NCI-H2107 treated with DMSO at 0.1 percent for 48 hours (cell line): Measurements from ENCODE around the gene NPAS4.
"Not testable (repeated sequence)": the region's sequence is repeated elsewhere in the genome, so short reads cannot be mapped to it uniquely, and the experiment has no call there.

Source experiments
- DNase-seq: peaks from one replicate; lab custom pipeline; 2025; ENCODE audit not compliant: unreplicated experiment; lab: John Stamatoyannopoulos, UW

NPAS4 gene

DNA sequence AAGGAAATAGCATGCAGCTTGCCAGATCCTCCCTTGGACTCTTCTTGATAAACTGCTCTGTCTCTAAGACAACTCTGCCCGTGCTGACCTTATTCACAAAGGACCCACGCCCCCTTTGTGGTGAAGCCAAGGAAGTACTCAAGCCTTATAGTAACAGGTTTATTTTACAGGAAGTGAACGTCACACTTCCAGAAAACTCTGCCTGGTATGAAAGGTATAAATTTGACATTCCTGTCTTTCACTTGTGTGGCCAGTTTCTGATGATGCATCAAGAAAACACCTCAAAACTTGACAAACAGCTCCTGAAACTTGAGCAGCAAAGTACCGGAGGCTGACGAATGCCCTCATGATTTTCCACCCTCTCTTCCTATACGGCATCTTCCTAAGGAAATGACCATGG, 33.4 kb downstream of the NPAS4 start:
- no peak for DNase-seq

DNA sequence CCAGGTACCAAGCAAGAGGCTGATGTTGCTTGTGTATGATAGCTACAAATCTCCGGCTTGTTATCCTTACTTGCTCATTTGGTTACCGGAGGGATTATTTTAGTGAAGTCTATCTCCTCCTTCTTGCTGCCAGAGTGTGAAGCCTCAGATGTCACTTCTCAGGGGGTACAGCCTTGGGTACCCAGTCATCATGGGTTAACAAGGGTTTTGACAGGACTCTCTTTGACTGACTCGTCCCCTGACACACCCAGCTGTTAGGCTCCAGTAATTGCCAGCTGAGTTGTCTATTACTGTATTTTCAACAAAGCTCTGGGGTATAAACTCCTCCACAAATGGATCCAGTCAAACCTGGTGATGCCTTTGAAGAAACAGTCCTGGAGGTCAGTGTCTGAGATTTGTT, 34.0 kb downstream of the NPAS4 start:
- no peak for DNase-seq

DNA sequence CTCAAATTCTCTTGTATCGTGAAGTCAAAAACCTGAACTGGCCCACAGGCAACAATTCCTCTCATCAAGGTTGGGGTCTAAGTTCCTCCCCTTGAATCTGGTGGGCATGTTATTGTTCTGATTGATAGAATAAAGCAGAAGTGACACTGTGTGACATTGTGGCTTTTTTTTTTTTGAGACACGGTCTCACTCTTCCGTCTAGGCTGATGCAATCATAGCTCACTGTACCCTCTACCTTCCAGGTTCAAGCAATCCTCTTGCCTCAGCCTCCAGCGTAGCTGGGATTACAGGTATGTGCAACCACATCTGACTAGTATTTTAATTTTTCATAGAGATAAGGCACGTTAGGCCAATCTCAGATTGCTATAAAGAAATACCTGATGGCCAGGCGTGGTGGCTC, 37.0 kb downstream of the NPAS4 start:
- no peak for DNase-seq

DNA sequence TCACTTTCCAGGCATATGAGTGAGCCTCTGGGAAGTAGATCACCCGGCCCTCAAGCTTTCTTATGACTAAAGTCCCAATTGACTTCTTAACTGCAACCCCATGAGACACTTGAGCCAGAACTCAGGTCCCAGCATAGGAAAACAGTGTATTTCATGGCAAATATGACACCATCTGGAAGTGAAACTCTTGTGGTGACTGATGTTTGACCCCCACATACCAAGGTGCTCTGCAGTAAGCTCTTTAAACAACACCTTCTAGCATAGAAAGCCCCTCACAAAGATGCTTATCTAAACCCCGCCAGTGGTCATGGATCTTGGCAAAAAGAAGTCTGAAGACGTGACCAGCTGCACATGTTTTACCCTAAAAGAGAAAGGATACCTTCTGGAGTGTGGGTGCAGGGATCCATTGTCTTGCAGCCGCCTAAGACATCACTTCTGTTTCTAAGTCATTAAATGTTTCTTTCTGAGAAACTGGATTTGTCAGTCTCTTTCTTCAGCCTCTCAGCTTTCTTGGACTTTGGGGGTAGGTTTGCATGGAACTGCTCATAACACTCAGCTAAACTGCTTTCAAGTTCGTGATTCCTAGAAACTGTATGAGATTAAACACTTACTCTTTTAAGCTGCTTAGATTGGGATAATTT, 38.4 kb downstream of the NPAS4 start:
- DNase-seq = no peak

DNA sequence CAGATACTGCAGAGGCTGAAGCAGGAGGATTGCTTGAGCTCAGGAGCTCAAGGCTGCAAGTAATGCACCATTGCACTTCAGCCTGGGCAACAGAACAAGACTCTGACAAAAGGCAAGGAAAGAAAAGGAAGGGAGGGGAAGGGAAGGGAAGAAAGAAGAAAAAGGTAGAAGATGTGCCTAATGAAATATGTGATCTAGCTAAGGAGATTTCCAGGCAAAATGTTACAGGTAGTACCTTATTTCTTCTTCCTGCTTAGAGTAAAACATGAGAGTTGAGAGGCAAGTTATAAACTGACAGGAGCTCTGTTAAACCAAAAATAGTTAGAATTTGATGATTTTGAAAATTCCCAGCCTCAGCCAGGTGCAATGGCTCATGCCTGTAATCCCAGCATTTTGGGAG, 41.2 kb downstream of the NPAS4 start:
- DNase-seq = no peak

DNA sequence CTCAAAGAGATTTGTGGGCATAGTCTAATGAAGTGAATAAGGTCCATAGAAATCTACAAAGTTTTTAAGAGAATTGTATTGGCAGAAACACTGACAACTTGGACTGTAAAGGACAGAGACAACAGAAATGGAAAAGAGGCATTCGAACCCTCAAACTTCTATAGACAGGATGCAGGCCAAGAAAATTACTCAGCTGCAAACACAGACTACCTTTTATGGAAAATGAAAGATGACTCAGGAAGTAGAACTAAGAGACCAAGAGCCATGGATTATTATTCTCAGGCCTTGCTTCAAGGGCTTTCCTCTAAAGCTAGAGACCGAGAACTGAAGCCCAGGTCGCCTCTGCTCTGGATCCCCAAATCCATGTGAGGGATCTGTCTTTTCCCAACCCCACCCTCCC, 42.1 kb downstream of the NPAS4 start:
- no peak for DNase-seq

DNA sequence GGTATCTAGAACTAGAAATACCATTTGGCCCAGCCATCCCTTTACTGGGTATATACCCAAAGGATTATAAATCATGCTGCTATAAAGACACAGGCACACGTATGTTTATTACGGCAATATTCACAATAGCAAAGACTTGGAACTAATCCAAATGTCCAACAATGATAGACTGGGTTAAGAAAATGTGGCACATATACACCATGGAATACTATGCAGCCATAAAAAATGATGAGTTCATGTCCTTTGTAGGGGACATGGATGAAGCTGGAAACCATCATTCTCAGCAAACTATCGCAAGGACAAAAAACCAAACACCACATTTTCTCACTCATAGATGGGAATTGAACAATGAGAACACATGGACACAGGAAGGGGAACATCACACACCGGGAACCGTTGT, 43.3 kb downstream of the NPAS4 start:
- not testable (repeated sequence) for DNase-seq

DNA sequence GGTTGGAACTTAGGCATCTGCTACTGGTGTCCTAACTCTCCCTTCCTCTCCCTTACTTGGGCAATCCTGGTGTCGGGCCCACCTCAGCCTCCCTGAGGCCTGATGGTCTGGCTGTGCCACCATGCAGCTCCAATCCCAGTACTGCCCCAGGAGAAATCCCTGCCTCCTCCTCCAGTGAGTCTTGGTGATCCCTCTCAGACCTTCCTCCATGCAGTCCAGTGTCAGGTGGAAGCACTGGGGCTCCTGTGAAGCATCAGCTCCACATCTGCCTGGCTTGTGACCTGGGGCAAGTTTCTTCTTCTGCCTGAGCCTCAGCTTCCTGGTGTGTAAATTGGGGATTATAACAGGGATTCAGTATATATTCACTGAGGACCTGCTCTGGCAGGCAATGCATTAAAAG, 44.1 kb downstream of the NPAS4 start:
- DNase-seq = no peak

DNA sequence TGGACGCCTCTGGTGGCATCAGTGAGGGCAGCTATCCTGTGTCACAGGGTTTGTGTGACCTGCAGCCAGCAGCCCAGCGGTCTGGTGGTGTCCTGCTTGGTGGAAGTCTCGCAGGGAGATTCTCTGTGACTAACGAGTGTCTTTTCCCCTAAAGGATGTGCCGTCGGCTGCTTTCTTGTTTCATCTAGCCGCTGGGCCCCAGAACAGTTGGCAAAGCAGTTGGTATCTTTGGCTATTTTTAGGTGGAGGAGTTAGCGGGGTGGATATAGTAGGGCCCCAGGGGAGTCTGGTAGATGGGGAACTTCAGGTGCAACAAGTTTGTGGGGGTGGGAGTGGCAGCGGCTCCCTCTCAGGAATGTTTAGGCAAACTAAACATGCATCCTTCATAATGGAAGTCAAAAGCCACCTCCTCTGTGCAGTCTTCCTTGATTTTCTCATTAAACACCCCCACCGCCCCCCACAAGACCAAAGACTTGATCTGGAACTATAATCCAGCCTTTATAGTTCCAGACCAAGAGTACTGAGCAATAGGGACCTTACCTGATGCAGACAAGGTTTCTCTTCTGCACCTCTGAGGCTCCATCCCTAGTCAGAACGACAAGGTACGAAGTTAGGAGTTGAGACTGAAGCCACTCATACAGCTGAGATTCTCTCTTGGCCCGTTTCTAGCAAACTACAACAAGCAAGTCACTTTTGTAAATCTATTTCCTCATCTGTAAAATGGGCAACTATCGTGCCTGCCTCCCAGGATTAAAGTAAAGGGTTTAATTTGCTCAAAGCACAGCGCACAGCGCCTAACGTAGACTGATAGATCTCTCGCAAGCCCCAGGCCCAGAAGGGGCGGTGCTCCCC, 44.8 kb downstream of the NPAS4 start:
- no peak for DNase-seq

DNA sequence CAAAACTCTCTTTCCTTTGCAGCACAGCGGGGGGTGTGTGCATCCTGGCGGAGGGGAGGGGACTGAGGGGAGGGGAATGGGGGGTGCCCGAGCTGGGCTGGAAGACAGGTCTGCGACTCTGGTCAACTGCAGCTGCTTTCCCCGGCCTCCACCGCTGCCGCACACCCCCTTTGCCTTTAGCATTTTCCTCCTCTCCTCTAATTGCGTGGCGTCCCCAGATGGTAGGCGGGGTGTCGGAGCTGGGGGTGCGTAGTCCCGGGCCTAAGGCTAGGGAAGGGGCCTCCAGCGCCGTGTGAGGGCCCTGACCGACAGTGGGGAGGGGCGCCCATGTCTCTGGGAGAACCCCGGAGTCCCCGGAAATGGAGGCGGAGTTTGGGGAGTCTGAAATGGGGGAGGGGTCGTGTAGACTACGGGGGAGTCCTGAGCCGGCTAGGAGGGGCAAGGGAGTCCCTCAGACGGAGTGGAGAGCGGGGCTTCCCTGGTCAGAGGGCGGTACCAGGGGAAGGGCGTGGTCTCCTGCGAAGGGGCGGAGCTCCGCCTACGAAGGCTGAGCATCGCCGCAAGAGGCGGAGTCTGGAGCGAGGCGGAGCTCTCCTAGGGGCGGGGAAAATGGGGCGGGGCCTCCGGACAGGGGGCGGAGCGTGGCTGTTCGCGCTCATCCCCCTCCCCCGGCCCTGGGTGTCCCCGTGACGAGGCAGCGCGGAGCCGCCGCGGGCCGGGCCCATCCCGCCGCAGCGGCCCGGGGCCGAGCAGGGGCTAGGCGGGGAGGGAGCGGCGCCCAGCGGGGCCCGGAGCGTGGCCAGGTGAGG, 45.6 kb downstream of the NPAS4 start, which contains the start of gene PELI3:
PELI3 (plus strand) TSS at position 681 of the 809 bp plus-strand sequence. CDS start 1,224 bp downstream, outside the sequence.
- peak; percentile 71 for DNase-seq

DNA sequence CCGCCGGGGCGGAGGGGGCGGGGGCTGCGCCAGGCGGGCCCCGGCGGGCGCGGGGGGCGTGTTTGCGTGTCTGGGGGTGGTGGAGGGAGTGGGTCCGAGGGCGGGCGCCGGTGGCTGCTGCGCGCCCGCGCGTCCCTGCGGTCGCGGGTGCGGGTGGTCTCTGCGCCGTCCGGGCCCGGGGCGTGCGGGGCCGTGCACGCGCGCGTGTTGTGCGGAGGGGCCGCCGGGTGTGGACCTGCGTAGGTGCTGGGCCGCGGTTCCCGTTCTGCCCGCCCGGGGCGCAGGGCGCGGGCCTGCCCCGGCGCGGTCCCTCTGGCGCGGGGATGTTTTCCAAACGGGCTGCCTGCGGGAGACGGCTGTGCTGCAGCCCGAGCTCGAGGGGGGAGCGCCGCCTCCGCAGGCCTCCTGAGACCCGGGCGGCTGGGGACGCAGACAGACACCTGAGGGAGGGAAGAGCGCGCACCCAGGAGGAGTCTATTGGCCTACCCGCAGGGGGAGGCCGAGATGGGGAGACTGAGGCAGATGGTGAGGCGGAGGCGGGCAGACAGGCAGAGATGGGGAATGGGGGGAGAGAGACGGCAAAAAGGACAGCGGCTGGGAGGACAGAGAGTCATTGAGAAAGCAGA, 46.3 kb downstream of the NPAS4 start:
- DNase-seq = no peak

DNA sequence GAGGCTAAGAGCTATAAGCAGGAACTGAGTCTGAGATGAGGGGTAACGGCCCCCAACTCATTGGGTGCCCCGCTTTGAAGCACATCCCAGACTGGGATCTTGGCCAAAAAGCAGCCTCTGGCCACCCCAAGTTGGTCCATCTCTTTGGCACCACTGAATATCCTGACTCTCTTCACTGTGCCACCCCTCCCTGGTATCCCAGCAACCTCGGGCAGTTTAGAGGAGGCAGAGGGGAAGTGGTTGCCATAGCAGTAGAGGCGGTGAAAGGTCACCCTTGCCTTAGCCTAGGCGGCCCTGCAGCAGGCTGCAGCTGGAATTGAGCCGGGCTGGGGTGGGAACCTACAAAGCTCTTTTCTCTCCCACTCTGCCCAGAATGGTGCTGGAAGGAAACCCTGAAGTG, 46.9 kb downstream of the NPAS4 start:
- no peak for DNase-seq

DNA sequence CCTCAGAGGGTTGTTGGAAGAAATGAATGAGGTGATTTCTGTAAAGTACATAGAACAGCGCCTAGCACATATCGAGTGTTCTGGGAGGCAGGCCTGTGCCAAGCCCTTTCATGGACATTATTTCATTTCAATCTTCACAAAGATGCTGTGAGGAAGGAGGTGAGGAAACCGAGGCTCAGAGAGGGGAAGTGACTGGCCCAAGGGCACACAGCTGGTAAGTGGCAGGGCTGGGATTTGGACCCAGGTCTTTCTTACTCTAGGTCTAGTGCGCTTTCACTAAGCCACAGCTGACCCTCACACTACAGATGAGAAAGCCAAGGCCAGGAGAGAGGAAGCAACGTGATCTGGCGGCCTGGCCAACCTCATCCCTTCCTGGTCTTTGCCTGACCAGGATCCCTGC, 47.9 kb downstream of the NPAS4 start:
- no peak for DNase-seq

DNA sequence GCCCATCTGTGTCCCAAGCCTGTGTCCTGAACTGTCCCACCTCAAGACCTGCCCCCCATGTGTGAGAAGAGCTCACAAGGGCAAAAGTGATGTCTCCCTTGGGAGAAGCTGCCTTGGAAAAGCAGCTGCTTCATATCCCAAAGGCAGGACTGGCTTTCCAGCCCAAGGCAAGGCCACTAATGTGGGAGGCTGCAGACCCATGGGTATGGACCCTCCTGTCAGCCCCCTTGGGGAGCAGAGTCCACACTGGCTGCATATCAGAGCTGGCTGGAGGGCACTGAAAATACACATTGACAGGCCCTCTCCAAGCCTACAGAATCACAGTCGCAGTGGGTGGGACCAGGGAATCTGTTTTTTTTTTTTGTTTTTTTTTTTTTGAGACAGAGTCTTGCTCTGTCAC, 48.6 kb downstream of the NPAS4 start:
- no peak for DNase-seq

DNA sequence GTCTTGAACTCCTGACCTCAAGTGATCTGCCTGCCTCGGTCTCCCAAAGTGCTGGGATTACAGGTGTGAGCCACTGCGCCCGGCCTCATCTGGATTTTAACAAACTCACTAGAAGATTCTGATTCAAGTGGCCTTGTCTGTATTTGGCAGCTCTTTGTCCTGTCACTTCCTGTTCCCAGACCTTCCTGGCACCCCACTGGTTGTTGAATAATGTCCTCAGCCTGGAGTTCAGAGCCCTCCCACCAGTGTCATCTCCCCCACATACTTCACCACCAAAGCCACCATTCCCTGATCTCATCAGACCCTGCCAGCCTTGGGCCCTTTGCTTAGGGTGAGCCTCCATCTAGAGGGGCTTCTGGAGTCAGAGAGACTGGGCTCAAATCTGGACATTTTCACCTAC, 49.2 kb downstream of the NPAS4 start:
- no peak for DNase-seq

DNA sequence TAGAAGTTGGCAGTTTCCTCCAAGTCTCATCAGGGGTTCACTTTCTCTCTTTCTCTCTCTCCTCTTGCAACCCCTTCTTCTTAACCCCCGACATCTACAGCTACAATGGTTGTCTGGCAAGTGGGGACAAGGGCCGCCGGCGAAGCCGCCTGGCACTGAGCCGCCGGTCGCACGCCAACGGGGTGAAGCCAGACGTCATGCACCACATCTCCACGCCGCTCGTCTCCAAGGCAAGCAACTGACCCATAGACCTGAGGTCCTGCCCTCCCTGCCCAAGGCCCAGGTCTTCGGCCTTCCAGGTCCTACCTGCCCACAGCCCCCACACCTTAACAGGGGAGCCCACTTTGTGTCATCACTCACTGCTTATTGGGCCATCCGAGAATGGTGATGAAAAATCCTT, 50.3 kb downstream of the NPAS4 start:
- no peak for DNase-seq

DNA sequence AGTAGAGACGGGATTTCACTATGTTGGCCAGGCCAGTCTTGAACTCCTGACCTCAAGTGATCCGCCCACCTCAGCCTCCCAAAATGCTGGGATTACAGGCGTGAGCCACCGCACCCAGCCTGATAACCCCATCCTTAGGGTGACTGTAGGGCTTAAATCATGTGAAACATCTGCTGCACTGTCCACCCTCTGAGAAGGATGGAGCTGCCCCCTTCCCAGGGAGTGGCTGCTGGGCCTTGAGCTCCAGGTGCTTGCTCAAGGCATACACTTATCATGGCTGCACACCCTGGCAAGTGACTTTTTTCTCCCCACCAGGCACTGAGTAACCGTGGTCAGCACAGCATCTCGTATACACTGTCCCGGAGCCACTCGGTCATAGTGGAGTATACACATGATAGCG, 51.2 kb downstream of the NPAS4 start:
- DNase-seq = no peak

DNA sequence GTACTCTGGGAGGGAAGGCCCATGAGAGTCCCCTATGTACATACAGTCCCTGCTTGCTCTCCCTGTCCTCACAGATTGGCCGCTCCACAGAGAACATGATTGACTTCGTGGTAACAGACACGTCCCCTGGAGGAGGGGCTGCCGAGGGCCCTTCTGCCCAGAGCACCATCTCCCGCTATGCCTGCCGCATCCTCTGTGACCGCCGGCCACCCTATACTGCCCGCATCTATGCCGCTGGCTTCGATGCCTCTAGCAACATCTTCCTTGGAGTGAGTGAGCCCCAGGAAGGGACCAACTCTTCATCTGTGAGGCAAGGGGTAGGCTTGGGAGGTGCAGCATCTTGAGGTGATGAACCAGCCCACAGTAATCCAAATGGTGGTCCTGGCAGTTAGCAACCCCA, 52.3 kb downstream of the NPAS4 start:
- no peak for DNase-seq

DNA sequence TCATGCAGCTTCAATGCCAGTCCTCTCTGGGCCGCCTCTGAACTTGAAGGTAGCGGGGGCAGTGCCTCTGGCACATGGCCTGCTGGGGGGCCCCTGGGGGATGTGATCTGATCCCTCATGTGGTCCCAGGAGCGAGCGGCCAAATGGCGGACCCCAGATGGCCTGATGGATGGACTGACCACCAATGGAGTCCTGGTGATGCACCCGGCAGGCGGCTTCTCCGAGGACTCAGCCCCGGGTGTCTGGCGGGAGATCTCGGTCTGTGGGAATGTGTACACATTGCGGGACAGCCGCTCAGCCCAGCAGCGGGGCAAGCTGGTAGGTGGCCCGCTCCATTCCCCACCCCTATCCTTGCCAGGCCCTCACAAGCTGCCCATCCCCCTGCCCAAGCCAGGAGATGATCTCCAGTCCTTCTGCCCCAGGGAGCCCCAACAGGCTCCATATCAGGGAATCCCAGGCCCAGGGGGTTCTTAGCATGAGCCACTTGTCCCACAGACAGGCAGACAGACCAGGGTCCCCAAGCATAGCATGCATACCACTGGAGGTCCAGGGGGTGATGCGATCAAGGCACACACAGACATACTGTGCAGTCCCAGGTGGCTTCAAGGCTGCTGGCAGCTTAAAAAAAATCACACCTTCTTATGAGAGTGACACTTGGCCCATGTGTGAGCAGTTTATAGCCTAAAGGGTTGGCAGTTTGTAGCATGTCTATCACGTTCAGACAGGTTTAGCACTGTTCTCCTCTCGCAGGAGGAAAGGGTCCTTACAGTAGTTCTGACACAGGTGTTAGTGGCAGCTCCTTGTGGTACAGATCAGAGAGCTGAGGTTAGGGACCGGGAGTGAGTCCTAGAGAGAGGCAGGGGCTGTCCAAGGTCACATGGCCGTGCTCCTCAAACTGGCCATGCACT, 53.0 kb downstream of the NPAS4 start:
- DNase-seq = no peak
